Endothelial cell of umbilical vein (primary cell): ENCODE results near the gene BBX. TPM values are rescaled to one million over a fixed set of nuclear protein-coding genes. Genes with fewer than 3 reads are reported as not detected.
A peak's percentile ranks its signal among the peaks of the same experiment; 100 is the strongest.
"Not testable (repeated sequence)": the region's sequence is repeated elsewhere in the genome, so short reads cannot be mapped to it uniquely, and the experiment has no call there.

Experiments used
- BruUV-seq: library from RNA; stranded (reverse); fragments of 400-500 nt; replicated peaks from 2 replicates; lab custom pipeline; 2021; lab: Mats Ljungman, UMichigan
- CTCF ChIA-PET: fragments of 300-600, 350-600 bp; sonication (Branson Sonifier 250); formaldehyde crosslinking; loops from one replicate; lab custom pipeline; 2021; ENCODE audit warnings: antibody characterized with exemption, inconsistent platforms; lab: Charles Lee
- POLR2A ChIA-PET: fragments of 300-600, 350-600 bp; sonication (Branson Sonifier 250); formaldehyde crosslinking; loops from one replicate; lab custom pipeline; 2021; ENCODE audit warnings: antibody characterized with exemption, inconsistent platforms; lab: Charles Lee
- DNase-seq: peaks from one replicate; pipeline ENCODE4 v3.0.0-alpha.2; 2011; ENCODE audit warnings: low read depth, low spot score
- FAIRE-seq: peaks from 2 replicates; lab custom pipeline; 2011; peaks lifted over from hg19 to GRCh38; lab: Jason Lieb, UNC
- H2AFZ ChIP-seq: 2 replicates; pipeline ENCODE4 v1.6.0; 2012; ENCODE audit warnings: low read depth, low read length, control low read depth, inconsistent platforms
- H3K27ac ChIP-seq: 2 replicates; pipeline ENCODE4 v1.5.1; 2011; ENCODE audit warnings: low read depth, mild to moderate bottlenecking, control low read depth, low read length, moderate library complexity; ENCODE audit not compliant: insufficient read depth
- H3K27me3 ChIP-seq, 2 experiments: 2 replicates each; pipeline versions ENCODE4 v1.6.0 to v1.6.1; 2011; ENCODE audit warnings: low read length in 2 of 2, mixed read lengths in 1 of 2; ENCODE audit not compliant: control insufficient read depth in 2 of 2, insufficient read depth in 2 of 2
- H3K36me3 ChIP-seq, 2 experiments: 2 replicates in 1 of 2; 3 replicates in 1 of 2; pipeline ENCODE4 v1.5.1; 2011; ENCODE audit warnings: low read length in 2 of 2, mild to moderate bottlenecking in 1 of 2, moderate library complexity in 1 of 2; ENCODE audit not compliant: control insufficient read depth in 2 of 2, insufficient read depth in 2 of 2; ENCODE audit errors: extremely low read depth in 1 of 2
- H3K4me1 ChIP-seq: 3 replicates; pipeline ENCODE4 v1.5.1; 2011; ENCODE audit warnings: mild to moderate bottlenecking, low read length; ENCODE audit not compliant: control insufficient read depth, insufficient read depth; ENCODE audit errors: extremely low read depth
- H3K4me2 ChIP-seq: 2 replicates; pipeline ENCODE4 v1.6.1; 2011; ENCODE audit warnings: low read length, control low read depth, mixed read lengths; ENCODE audit not compliant: insufficient read depth
- H3K4me3 ChIP-seq, 3 experiments: fragments of 200-600 bp in 1 of 3; sonication (generic), shearing (Covaris generic) in 1 of 3; replicated peaks in 1 of 3; 2 replicates each; pipeline ENCODE4 v1.5.1; 2011 to 2016; ENCODE audit warnings: control low read depth in 3 of 3, low read length in 3 of 3, mild to moderate bottlenecking in 2 of 3, inconsistent platforms in 1 of 3, low read depth in 1 of 3, moderate library complexity in 1 of 3; ENCODE audit not compliant: insufficient read depth in 1 of 3
- H3K79me2 ChIP-seq: 2 replicates; pipeline ENCODE4 v1.6.0; 2012; ENCODE audit warnings: low read length, inconsistent platforms; ENCODE audit not compliant: control insufficient read depth, insufficient read depth
- H3K9ac ChIP-seq: replicated peaks from 2 replicates; pipeline ENCODE3; 2011; ENCODE audit warnings: low read length, control low read depth; ENCODE audit not compliant: insufficient read depth; ENCODE audit errors: extremely low read depth
- H3K9me1 ChIP-seq: replicated peaks from 3 replicates; pipeline ENCODE4 v1.6.0; 2011; ENCODE audit warnings: mild to moderate bottlenecking, low read length; ENCODE audit not compliant: control insufficient read depth, insufficient read depth; ENCODE audit errors: extremely low read depth
- H3K9me3 ChIP-seq: replicated peaks from 2 replicates; pipeline ENCODE4 v1.5.1; 2012; ENCODE audit warnings: low read length, inconsistent platforms; ENCODE audit not compliant: control insufficient read depth, insufficient read depth
- H4K20me1 ChIP-seq: replicated peaks from 2 replicates; pipeline ENCODE3; 2011; ENCODE audit warnings: mild to moderate bottlenecking, low read length; ENCODE audit not compliant: control insufficient read depth, insufficient read depth; ENCODE audit errors: extremely low read depth
- CTCF ChIP-seq, 2 donors: IDR thresholded peaks; 1 replicate in 1 of 2; 2 replicates in 1 of 2; pipeline ENCODE4 v1.5.1; 2011; ENCODE audit warnings: low read length in 2 of 2, mild to moderate bottlenecking in 2 of 2, moderate library complexity in 2 of 2, control low read depth in 1 of 2, inconsistent platforms in 1 of 2, low read depth in 1 of 2; ENCODE audit not compliant: insufficient read depth in 1 of 2; ENCODE audit errors: extremely low read depth in 1 of 2
- GATA2 ChIP-seq: IDR thresholded peaks from 2 replicates; pipeline ENCODE4 v1.7.0; 2011; ENCODE audit warnings: low read depth, mild to moderate bottlenecking, moderate library complexity, mixed read lengths, low read length; ENCODE audit not compliant: insufficient read length, insufficient read depth
- dilution Hi-C: fragments of 300-500 bp; cut with MboI; formaldehyde crosslinking; loops from one replicate; pipeline ENCODE4 v1.15.0; 2019; ENCODE audit warnings: low sequenced_read_pairs; ENCODE audit not compliant: extremely low pct_ligation_motif_present
- intact Hi-C: fragments of 100-400 bp; cut with micrococcal nuclease; formaldehyde crosslinking; loops from one replicate; pipeline ENCODE4 v1.10.0; 2022
- polyA plus RNA-seq, 4 experiments: library from polyadenylated mRNA; depleted of rRNA in 3 of 4; stranded (reverse) in 3 of 4; unstranded in 1 of 4; fragments of >200 nt; gene quantifications; 2 replicates each; pipeline versions ENCODE4 v1.2.1 to v1.2.3, GENCODE V29; 2011 to 2012; ENCODE audit warnings: missing spikeins in 1 of 4
- total RNA-seq: library from RNA; stranded (reverse); gene quantifications from 2 replicates; pipeline ENCODE4 v1.2.3, GENCODE V29; 2021

The BBX gene
- total and polyA plus RNA-seq, 2 donors (not counting 3 experiments of a cell fraction or from before 2014, with no cell fraction given): 21.4 to 43.4 TPM

- intact Hi-C loops (loop anchor here (1.0 kb wide), 1 partner anchor 51 kb away; no protein-coding TSS in a partner anchor), dilution Hi-C loops (no loop called here)
- H3K9ac ChIP-seq: no peak overlapping the region
- H2AFZ ChIP-seq: no peak overlapping the region
- H3K79me2 ChIP-seq: no peaks in the 10 kb centered on the region
- CTCF ChIA-PET: interaction anchor here (0.5 to 5.3 kb wide), 49 partner anchors 9 to 861 kb away, joined by 3 to 142 read pairs (median 4); no protein-coding TSS in a partner anchor
- TF ChIP-seq GATA2 (no peak), CTCF (IDR thresholded peaks at IDR 0.05; ENCODE audit: extremely low read depth in 1 of 2, insufficient read depth in 1 of 2, low read depth in 1 of 2, low read length in 2 of 2) (peak; percentile 25 to 27)
- no TSS peak for BruUV-seq
- FAIRE-seq (peak; percentile 21), DNase-seq (peak; percentile 51)
- POLR2A ChIA-PET: no interaction called here
- peaks cover 3% of the 10 kb centered on the region for H4K20me1 ChIP-seq
- no peak overlapping the region for H3K27ac ChIP-seq
- no peaks in the 10 kb centered on the region for H3K9me1 ChIP-seq
- H3K27me3 ChIP-seq: no peaks in the 10 kb centered on the region
- H3K4me2 ChIP-seq: no peak overlapping the region
- H3K9me3 ChIP-seq: no peaks in the 10 kb centered on the region
- no peaks in the 10 kb centered on the region for H3K36me3 ChIP-seq
- H3K4me3 ChIP-seq: no peak overlapping the region
- no peaks in the 10 kb centered on the region for H3K4me1 ChIP-seq
Measured at GRCh38 chr3:107690522-107691138, 167.9 kb downstream of the BBX start.

- BruUV-seq: not testable (repeated sequence)
- CTCF ChIA-PET: interaction anchor here (0.7 to 4.0 kb wide), 3 partner anchors 16 to 49 kb away, joined by 3 to 49 read pairs (median 4); no protein-coding TSS in a partner anchor
Measured at GRCh38 chr3:107691984-107692383, 169.2 kb downstream of the BBX start.

GRCh38 chr3:107697348-107697747 lies 174.6 kb downstream of the BBX start:
- POLR2A ChIA-PET, H3K27ac ChIP-seq, H3K27me3 ChIP-seq, H3K36me3 ChIP-seq, H2AFZ ChIP-seq, H3K9me3 ChIP-seq, BruUV-seq, H3K4me2 ChIP-seq, dilution Hi-C loops, H4K20me1 ChIP-seq, intact Hi-C loops, H3K9me1 ChIP-seq, FAIRE-seq, H3K4me1 ChIP-seq, H3K79me2 ChIP-seq, DNase-seq: not testable (repeated sequence)
- peak overlapping the region in 1 of 3 experiments; percentile 36 for H3K4me3 ChIP-seq
- H3K9ac ChIP-seq: peak overlapping the region; percentile 16
- CTCF ChIA-PET: interaction anchor here (1.1 to 1.4 kb wide), 2 partner anchors 27 to 44 kb away, joined by 3 to 4 read pairs; no protein-coding TSS in a partner anchor

More at GRCh38 chr3:107691984-107692383, 169.2 kb downstream of the BBX start:
- intact Hi-C loops, H3K4me2 ChIP-seq, H2AFZ ChIP-seq, H4K20me1 ChIP-seq, H3K4me1 ChIP-seq, DNase-seq, H3K9me1 ChIP-seq, H3K27ac ChIP-seq, FAIRE-seq, H3K36me3 ChIP-seq, H3K4me3 ChIP-seq, POLR2A ChIA-PET, H3K27me3 ChIP-seq, H3K9me3 ChIP-seq, H3K9ac ChIP-seq, H3K79me2 ChIP-seq, dilution Hi-C loops: not testable (repeated sequence)
